Ureter (tissue), 1 donor: ENCODE measurements around the gene NRGN. TPM values are rescaled to one million over a fixed set of nuclear protein-coding genes. Genes with fewer than 3 reads are reported as not detected.
A peak's percentile ranks its signal among the peaks of the same experiment; 100 is the strongest.
"Not testable (repeated sequence)": the region's sequence is repeated elsewhere in the genome, so short reads cannot be mapped to it uniquely, and the experiment has no call there.

Experiments used
- DNase-seq: peaks from one replicate; pipeline ENCODE4 v3.0.0-alpha.2; 2020; ENCODE audit warnings: low spot score
- total RNA-seq: library from RNA; stranded (reverse); gene quantifications from one replicate; pipeline ENCODE4 v1.2.4, GENCODE V29; 2023
- donor health status: DM: yes; HTN: yes; CAD: no.

NRGN gene
- total RNA-seq, 1 donor from 2014 or later = 6.1 TPM

DNA sequence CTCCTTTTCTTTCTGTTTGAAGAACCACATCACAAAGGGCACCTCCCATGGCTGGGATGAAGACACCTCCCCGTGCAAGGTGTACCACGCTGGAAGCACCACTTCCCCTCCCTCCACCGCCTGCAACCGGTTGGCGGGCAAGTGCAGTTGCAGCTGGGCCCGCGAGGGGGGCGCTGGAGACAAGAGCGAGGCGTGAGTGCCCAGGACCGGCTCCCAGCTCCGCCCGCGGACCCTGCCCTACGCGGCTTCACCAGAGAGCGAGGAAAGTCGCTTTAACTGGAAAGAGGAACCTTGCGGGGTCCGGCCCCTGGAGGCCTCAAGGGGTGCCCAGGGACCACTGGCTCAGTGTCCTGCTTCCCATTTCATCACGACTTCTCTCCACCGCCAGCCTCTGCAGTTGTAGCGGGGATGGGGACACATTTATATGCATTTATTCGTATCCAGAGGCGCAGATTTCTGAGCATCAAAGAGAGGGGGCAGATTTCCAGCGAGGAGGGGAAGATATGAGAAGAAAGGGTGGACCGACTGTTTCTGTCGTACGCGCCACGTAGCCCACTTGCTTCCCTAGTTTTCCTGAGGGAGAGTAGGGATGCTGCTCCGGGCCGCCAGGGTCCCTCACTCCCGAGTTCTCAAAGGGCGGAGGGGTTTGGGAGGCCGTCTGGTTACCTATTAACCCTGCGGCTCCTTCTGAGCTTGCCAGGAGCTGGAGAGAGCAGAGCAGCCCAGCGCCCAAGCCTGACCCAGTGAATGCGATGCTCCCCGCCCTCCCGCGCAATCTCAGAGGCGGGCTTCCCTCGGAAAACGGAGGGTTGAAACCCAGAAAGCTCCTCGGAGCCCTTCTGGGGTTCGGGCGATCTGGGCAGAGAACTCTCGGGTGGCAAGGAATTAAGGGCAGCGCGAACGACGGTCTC lies 18.9 kb downstream of the NRGN start:
- DNase-seq = peak; percentile 82

GRCh38 chr11:124759266-124760204 lies 19.8 kb downstream of the NRGN start:
- DNase-seq = no peak

DNA sequence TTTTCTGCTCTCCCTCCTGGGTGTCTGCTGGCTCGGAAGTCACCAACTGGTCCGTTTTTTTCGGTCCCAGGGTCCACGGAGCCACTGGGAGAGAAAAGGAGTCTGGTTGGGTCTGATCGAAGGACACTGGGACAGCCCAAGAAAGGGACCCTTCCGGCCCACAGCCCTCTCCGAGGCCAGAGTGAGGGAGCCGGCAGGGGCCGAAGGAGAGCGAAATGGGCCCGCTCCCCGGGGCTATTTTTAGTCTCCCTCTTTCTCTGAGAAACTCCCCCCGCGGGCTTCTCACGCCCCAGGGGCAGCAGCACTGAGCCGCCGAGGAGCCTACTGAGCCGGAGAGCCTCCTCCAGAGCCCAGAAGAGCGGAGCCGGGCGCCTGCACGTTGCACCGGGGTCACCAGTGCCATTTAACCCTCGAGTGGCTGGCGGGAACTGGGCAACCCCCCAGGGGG lies 20.5 kb downstream of the NRGN start:
- DNase-seq = no peak

GRCh38 chr11:124760806-124761205 lies 21.1 kb downstream of the NRGN start:
- no peak for DNase-seq

DNA sequence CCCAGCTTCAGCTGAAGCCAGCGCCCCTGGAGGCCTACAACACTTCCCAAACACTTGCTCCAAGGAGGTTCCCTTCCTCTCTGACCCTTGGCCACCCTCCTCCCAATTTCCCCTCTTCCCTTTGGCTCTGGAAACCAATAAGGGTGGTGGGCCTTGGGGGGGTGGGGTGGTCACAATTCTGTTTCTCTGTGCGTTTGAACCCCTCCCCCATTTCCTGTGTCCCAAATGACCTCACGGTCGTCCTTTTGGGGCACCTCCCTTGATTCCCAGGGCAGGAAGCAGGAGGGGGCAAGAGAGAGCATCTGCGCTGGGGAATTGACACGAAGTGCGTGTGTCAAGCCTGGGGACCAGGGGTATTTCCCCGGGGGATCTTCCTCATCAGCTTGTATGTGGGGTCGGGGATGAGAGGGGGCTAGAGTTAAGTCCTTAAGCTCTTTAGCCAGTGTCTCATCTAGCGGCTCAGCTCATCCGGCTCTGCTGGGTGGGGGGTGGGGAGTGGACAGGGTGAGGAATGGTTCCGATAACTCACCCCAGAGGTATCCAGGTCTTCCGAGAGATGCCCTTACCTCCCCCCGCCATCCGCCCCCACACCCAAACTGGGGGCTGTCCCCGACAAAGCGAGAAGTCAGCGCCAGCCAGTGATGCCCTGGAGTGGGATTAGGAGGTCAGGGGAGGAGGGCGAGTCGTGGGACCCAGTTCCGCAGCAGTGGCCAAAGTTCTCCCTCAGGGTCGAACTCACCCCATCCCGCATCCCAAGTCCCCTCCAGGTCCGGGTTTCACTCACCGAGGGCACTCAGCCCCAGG lies 21.8 kb downstream of the NRGN start:
- no peak for DNase-seq

GRCh38 chr11:124762105-124762623 lies 22.4 kb downstream of the NRGN start, which contains the start of gene ESAM:
ESAM (minus strand) TSS chr11:124762290; CDS start chr11:124762154, 136 bp downstream.
- no peak for DNase-seq

DNA sequence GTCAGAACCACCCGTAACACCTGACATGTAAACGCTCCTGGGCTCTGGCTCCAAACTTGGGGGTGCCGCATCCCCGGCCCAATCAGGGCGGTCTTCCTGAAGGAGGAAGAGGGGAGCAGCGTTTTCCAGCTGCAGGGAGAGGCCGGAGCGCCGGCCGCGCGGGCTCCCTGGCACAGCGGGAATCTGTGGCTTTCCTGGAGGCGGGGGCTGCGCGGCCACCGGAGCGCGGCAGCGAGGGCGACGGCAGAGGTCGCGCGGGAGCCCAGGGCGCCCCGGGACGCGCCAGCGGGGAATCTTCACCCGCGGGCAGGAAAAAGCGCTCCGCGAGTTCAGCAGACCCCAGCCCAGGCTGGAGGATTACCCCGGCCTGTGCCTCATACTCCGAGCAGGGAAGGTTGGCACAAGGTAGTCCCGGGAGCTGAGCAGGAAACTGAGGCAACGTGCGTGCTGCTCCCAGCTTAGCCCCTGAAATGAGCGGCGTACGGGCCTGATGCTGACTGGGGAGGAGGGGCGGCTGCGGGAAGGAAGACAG lies 22.9 kb downstream of the NRGN start:
- no peak for DNase-seq

DNA sequence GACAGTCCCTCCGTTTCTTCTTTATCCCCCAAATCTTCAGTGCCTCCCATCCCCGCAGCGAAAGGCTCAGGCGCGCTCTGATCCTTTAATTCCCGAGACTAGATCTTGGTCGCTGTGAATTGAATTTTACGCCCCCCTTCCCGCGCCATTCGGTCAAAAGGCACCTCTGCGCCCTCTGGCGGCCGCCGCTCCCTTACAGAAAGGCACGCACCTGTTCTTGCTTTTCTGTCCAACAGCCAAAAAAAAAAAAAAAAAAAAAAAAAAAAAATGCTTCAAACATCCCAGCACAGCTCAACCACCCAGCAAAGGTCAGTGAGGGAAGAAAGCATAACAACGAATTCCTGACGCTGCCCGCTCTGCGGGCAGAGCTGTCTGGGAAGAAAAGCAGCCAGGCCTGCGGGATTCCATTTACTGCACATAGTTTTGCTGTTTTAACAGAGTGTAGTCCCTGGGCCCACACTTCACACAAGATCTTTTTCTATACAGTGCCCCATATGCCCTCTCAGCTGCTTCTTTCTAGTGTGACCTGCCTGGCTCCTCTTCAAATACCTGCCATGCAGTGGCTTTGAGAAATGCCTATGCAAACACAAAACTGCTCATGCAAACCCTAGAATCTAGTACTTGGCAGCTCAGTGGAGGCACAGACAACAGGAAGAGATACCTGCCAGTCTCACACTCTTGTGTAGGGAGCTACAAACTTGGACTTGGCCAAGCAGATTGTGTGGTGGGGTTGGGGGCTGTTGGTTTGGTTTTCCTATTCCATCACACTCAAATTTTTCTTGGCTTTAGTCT lies 23.6 kb downstream of the NRGN start:
- DNase-seq = peak; percentile 85

DNA sequence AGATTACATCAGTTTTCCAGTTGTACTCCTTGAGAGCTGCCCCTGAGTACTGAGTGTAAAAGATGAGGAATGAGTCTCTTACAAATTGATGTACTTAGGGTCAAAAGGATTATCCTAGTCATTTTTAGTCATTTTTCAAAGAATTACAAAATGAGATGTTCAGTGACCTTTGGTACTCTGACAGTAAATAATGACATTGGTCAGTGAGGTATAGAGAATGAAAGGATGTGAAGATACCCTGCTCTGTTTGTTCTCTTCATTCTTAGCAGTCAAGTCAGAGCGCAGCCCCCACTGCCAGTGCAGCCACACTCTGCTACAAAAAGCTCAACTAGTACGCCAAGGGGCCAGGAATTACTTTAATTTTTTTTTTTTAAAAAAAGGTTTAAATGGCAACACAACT lies 26.4 kb downstream of the NRGN start:
- DNase-seq = no peak

DNA sequence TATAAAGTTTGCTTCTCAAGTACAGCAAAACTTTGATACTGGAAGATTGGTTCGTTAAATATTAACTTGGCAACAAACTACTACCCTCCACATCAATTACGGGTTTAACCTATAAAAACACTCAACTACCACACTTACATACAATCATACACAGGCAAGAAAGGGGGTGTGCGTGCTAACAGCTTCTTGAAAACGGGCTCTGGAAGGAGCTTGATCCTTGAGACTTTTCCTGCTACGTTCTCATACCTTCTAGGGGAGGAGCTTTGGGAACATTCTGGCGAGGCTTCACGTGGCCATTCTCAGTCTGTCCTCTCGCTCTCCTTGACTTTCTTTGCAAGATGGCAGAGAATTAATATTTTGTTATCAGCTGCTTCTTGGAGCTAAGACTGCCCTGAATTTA lies 29.2 kb downstream of the NRGN start:
- no peak for DNase-seq

DNA sequence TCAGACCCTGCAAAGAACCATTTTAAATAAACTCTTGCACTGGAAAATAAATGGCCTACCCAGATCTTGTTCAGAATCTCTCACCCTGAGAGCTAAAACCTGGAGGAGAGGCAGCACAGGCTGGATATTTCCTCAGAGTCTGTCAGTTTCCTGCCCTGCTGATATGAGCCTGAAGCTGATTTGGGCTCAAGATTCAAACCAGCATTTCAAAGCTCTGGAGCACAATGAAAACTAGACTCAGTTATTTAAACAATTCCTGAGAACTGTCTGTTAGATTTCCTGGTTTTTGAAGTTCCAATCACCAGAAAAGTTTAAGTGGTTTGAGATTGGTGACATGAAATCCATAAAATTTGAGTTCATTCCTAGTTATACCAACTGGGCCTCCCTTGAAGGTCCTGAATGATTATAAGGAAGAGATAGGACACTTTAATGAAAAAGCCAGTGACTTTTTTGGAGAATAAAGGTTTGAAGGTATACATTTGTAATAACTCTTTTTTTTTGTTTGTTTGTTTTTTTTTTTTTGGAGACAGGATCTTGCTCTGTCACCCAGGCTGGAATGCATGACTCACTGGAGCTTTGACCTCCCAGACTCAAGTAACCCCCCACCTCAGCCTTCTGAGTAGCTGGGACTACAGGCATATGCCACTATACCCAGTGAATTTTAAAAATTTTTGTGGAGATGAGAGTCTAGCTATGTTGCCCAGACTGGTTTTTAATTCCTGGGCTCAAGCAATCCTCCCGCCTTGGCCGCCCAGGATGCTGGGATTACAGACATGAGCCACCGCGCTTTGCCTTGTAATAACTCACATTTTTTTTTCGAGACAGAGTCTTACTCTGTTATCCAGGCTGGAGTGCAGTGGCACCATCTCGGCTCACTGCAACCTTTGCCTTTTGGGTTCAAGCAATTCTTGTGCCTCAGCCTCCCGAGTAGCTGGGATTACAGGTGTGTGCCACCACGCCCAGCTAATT lies 30.3 kb downstream of the NRGN start:
- no peak for DNase-seq

GRCh38 chr11:124770959-124771358 lies 31.2 kb downstream of the NRGN start:
- not testable (repeated sequence) for DNase-seq

- no peak for DNase-seq
Observed at GRCh38 chr11:124776865-124777645, 37.3 kb downstream of the NRGN start.

GRCh38 chr11:124778281-124778680 lies 38.5 kb downstream of the NRGN start:
- DNase-seq = no peak

DNA sequence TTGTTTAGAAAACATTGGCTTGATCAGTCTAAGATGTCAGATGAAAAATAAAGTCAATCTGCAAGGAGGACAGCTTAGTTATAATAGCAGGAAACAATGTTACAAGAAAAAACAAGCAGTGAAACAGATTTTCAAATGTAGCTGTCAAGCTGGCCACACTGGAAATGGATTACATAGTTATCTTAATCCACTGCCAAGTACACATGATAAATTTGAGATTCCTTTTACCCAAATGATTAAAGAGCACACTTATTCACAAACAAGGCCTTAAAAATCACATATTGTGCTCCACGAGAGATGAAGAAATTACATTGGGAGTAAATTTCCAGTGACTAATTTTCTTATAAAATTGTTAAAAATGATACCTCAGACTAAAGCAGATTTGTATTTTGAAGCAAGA lies 39.8 kb downstream of the NRGN start:
- DNase-seq = no peak

DNA sequence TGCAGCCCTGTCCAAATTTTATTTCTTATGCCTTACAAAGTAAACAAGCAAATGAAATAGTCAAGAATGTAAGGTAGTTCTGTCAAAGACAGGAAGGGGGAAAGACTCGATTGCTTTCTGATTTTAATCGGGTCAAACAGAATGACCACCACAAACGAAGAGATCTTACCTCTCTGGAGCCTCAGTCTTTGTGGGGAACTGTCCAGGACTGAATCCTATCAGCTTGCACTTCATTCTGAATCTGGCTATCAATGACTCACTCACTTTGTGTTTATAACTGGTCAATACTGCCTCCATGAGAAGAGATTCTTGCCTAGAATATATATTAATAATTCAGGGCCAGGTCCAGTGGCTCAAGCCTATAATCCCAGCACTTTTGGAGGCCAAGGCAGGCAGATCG lies 43.3 kb downstream of the NRGN start:
- DNase-seq = no peak

GRCh38 chr11:124784051-124784450 lies 44.3 kb downstream of the NRGN start:
- DNase-seq = no peak

GRCh38 chr11:124788521-124788920 lies 48.8 kb downstream of the NRGN start:
- DNase-seq = no peak
